Lung (tissue), 12 donors: Measurements from ENCODE around the gene DNM2. TPM values are rescaled to one million over a fixed set of nuclear protein-coding genes. Genes with fewer than 3 reads are reported as not detected.

Source experiments
- ATAC-seq: fragments of 200-7000 bp; cut with Tn5 transposase; one replicate; pipeline ENCODE4 v1.9.1; 2020; ENCODE audit warnings: moderate number of reproducible peaks; ENCODE audit not compliant: insufficient read depth, low FRiP score
- DNase-seq, 3 donors: peaks; one replicate each; pipeline ENCODE4 v3.0.0-alpha.2; 2013 to 2017
- H3K27ac ChIP-seq, 2 donors: one replicate each; pipeline ENCODE4 v1.5.1; 2013; ENCODE audit warnings: mild to moderate bottlenecking in 2 of 2, moderate library complexity in 2 of 2, control low read depth in 1 of 2, inconsistent platforms in 1 of 2, low read depth in 1 of 2, low read length in 1 of 2
- H3K27me3 ChIP-seq, 3 donors: one replicate each; pipeline ENCODE4 v1.5.1; 2013; ENCODE audit warnings: low read length in 2 of 3; ENCODE audit not compliant: control insufficient read depth in 3 of 3, insufficient read depth in 3 of 3
- H3K36me3 ChIP-seq, 4 donors: one replicate each; pipeline ENCODE4 v1.5.1; 2013; ENCODE audit warnings: low read length in 4 of 4, mild to moderate bottlenecking in 1 of 4, moderate library complexity in 1 of 4; ENCODE audit not compliant: control insufficient read depth in 4 of 4, insufficient read depth in 4 of 4
- H3K4me1 ChIP-seq, 5 donors: one replicate each; pipeline ENCODE4 v1.5.1; 2013; ENCODE audit warnings: low read length in 5 of 5, mild to moderate bottlenecking in 2 of 5, moderate library complexity in 1 of 5; ENCODE audit not compliant: control insufficient read depth in 5 of 5, insufficient read depth in 5 of 5
- H3K4me3 ChIP-seq: one replicate; pipeline ENCODE4 v1.5.1; 2013; ENCODE audit warnings: mild to moderate bottlenecking, control low read depth, moderate library complexity
- H3K9ac ChIP-seq, 2 donors: one replicate each; pipeline ENCODE4 v1.5.1; 2013; ENCODE audit warnings: low read length in 2 of 2, control low read depth in 1 of 2; ENCODE audit not compliant: insufficient read depth in 1 of 2
- H3K9me3 ChIP-seq, 4 donors: one replicate each; pipeline ENCODE4 v1.5.1; 2013; ENCODE audit warnings: low read length in 3 of 4, mild to moderate bottlenecking in 1 of 4, moderate library complexity in 1 of 4; ENCODE audit not compliant: control insufficient read depth in 4 of 4, insufficient read depth in 3 of 4
- CTCF ChIP-seq: IDR thresholded peaks from 2 replicates; pipeline ENCODE4 v1.5.1; 2012; ENCODE audit warnings: mild to moderate bottlenecking; ENCODE audit errors: control extremely low read depth, extremely low read depth
- WGBS, 2 donors: extraction: QIAGEN DNeasy Blood & Tissue Kit; methylation state at CpG; one replicate each; pipeline ENCODE4 v1.1.7; 2013; 5-methylcytosine and 5-hydroxymethylcytosine counted together
- polyA plus RNA-seq, 2 donors: library from polyadenylated mRNA; stranded (reverse); fragments of 200-250 nt; gene quantifications; one replicate each; pipeline ENCODE4 v1.2.1, GENCODE V29; 2013
- total RNA-seq, 2 donors: library from RNA; depleted of rRNA in 1 of 2; stranded (reverse); fragments of >200 nt in 1 of 2; gene quantifications; one replicate each; pipeline ENCODE4 v1.2.1, GENCODE V29; 2014 to 2021
- donor health status: control.
- donor health status: control.
- donor health status: Bipolar disorder and iron deficiency.
- donor health status: healthy.
- donor health status: DM: yes; HTN: yes; CAD: no.

DNM2 gene
- total and polyA plus RNA-seq, 4 donors = 172 to 277 (median 204) TPM

DNA sequence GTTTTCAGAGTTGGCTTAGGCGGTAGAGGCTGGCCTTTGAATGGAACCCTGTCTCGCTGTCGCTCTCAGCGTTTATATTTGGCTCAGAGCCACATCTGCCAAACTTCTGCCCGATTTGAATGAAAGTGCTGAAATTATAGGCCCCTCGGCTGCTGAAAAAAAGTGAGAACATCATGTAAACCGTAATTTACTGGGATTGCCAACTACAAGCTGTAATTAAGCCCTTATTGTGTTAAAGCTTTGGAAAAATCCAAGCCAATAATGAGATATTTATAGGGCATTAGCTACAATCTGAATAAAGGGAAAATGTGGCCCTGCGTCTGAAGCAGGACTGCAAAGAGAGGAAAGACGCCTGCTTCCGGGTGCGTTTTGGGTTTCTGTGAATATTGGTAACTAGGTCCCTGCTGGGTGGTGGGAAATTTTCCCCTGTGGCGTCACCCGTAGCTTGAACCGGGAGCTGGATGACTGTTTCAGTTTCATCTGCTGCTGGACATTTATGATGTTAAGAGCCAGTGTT lies 9.9 kb downstream of the DNM2 start:
- TF ChIP-seq CTCF = no peak

GRCh38 chr19:10729411-10729810 lies 11.5 kb downstream of the DNM2 start:
- Histone ChIP-seq H3K4me1 (peaks cover 0 to 34% (median 0%) of the 10 kb centered on the region in 5 donors), H3K36me3 (peaks cover 0 to 6% (median 0%) of the 10 kb centered on the region in 4 donors), H3K4me3 (no peak overlapping the region), H3K9me3 (no peaks in the 10 kb centered on the region), H3K27ac (peak overlapping the region in 1 of 2 donors; percentile 64), H3K9ac (no peak overlapping the region), H3K27me3 (no peaks in the 10 kb centered on the region)
- no peak for DNase-seq
- ATAC-seq = no peak
- no peak for TF ChIP-seq CTCF
- WGBS, 2 donors = 48 to 82% methylated on average over 14 of the region's 14 CpGs

More for the DNA sequence above, 9.9 kb downstream of the DNM2 start:
- Histone ChIP-seq H3K9ac (no peak overlapping the region), H3K4me3 (no peak overlapping the region), H3K9me3 (no peaks in the 10 kb centered on the region), H3K4me1 (peaks cover 0 to 36% (median 0%) of the 10 kb centered on the region in 5 donors), H3K27ac (peak overlapping the region in 1 of 2 donors; percentile 11), H3K36me3 (peaks cover 0 to 10% (median 0%) of the 10 kb centered on the region in 4 donors), H3K27me3 (no peaks in the 10 kb centered on the region)
- no peak for DNase-seq
- ATAC-seq = no peak
- 68 to 82% methylated on average over 14 of the region's 14 CpGs for WGBS, 2 donors

- DNase-seq (no peak), ATAC-seq (no peak)
- peaks cover 0 to 28% (median 0%) of the 10 kb centered on the region in 5 donors for H3K4me1 ChIP-seq
- peak overlapping the region in 1 of 2 donors; percentile 76 for H3K27ac ChIP-seq
- TF ChIP-seq CTCF = no peak
- no peaks in the 10 kb centered on the region for H3K9me3 ChIP-seq
- 81 to 85% methylated on average over 12 of the region's 12 CpGs for WGBS, 2 donors
- no peak overlapping the region for H3K9ac ChIP-seq
- no peaks in the 10 kb centered on the region for H3K27me3 ChIP-seq
- H3K36me3 ChIP-seq = peaks cover 0 to 8% (median 0%) of the 10 kb centered on the region in 4 donors
- no peak overlapping the region for H3K4me3 ChIP-seq
Measured at GRCh38 chr19:10730932-10731331, 13.1 kb downstream of the DNM2 start.

DNA sequence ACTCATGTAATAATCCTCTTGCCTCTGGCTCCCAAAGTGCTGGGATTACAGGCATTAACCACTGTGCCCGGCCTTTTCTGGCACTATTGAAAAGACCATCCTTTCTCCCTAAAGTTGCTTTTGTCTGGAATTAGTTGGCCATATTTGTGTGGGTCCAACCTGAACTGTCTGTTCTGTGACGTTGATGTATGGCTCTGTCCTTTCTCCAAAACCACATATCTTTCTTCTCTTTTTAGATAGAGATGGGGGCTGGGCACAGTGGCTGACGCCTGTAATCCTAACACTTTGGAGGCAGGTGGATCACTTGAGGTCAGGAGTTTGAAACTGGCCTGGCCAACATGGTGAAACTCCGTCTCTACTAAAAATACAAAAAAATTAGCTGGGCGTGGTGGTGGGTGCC lies 17.9 kb downstream of the DNM2 start:
- no peak overlapping the region for H3K4me3 ChIP-seq
- H3K9me3 ChIP-seq = peaks cover 0 to 2% (median 0%) of the 10 kb centered on the region in 4 donors
- WGBS, 2 donors = 70 to 80% methylated on average over 5 of the region's 5 CpGs
- no peak for ATAC-seq
- H3K27me3 ChIP-seq = no peaks in the 10 kb centered on the region
- no peak overlapping the region for H3K27ac ChIP-seq
- no peak for DNase-seq
- peaks cover 0 to 23% (median 3%) of the 10 kb centered on the region in 5 donors for H3K4me1 ChIP-seq
- no peak overlapping the region for H3K9ac ChIP-seq
- no peak for TF ChIP-seq CTCF
- H3K36me3 ChIP-seq = peaks cover 0 to 2% (median 0%) of the 10 kb centered on the region in 4 donors
